MM.1S (cell line): ENCODE measurements around the gene MUC13.

ENCODE experiments used
- CTCF ChIP-seq: fragments of 300-600 bp; sonication (generic); IDR thresholded peaks from 2 replicates; pipeline ENCODE4 v1.5.1; 2016; ENCODE audit warnings: antibody characterized with exemption, low read length, mixed read lengths
- EZH2 ChIP-seq: fragments of 300-600 bp; sonication (generic); optimal IDR thresholded peaks from 2 replicates; pipeline ENCODE3; 2017; ENCODE audit warnings: low read depth, mild to moderate bottlenecking, antibody characterized with exemption, low read length, mixed read lengths

DNA sequence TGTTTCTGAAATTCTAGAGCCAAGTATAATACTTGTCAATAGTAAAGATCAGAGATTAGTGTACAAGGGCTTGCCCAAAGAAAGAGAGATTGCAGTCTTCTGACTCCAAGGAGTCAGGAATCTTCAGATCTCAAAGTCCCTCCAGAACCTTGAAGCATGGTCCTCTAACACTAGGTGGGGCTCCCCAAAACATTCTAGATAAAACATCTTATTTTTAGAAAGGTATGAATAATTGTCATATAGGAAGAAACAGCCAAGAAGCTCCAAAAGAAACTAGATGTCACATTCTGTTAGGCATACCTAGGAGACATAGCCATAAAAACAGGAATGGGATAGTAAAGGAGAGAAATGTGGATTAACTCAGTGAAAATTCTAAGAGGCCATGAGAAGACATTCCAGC lies 10.7 kb downstream of the MUC13 start:
- TF ChIP-seq CTCF = no peak
- TF ChIP-seq EZH2 = no peak
